IPS-15b (cell line): ENCODE results near the gene WASL.

ENCODE experiments used
- H3K27me3 ChIP-seq: one replicate; pipeline ENCODE4 v1.6.1; 2013; ENCODE audit warnings: low read length; ENCODE audit not compliant: control insufficient read depth, insufficient read depth
- H3K36me3 ChIP-seq: one replicate; pipeline ENCODE4 v1.6.1; 2013; ENCODE audit warnings: low read length; ENCODE audit not compliant: control insufficient read depth, insufficient read depth
- H3K4me1 ChIP-seq: one replicate; pipeline ENCODE4 v1.6.1; 2013; ENCODE audit warnings: mild to moderate bottlenecking, low read length; ENCODE audit not compliant: control insufficient read depth, insufficient read depth
- H3K4me3 ChIP-seq: one replicate; pipeline ENCODE4 v1.5.1; 2013; ENCODE audit warnings: low read depth, low read length
- H3K9ac ChIP-seq: one replicate; pipeline ENCODE4 v1.6.1; 2013; ENCODE audit warnings: low read depth, mild to moderate bottlenecking, low read length
- H3K9me3 ChIP-seq: one replicate; pipeline ENCODE4 v1.6.1; 2013; ENCODE audit warnings: mild to moderate bottlenecking, low read length; ENCODE audit not compliant: control insufficient read depth, insufficient read depth

WASL gene

DNA sequence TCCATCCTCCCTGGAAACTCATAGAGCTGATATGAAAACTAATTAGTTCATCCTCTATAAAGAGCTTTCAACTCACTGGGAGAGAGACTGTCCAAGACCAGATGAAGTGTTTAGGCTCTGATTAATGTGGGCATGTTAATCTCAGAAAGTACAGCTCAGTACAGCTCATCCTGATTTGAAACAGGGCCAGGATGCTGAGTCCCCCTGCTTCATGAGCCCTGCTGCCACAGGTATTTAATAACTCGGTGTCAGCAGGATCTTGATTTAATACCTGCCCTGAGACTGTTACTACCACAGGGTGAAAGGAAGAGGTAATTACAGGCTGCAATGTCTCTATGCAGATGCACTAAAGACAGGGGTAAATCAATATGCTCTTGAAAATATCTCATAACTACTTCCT lies 82.3 kb downstream of the WASL start:
- no peak overlapping the region for H3K4me3 ChIP-seq
- no peaks in the 10 kb centered on the region for H3K9me3 ChIP-seq
- H3K27me3 ChIP-seq = no peaks in the 10 kb centered on the region
- H3K9ac ChIP-seq = no peak overlapping the region
- peaks cover 8% of the 10 kb centered on the region for H3K4me1 ChIP-seq
- H3K36me3 ChIP-seq = no peaks in the 10 kb centered on the region

DNA sequence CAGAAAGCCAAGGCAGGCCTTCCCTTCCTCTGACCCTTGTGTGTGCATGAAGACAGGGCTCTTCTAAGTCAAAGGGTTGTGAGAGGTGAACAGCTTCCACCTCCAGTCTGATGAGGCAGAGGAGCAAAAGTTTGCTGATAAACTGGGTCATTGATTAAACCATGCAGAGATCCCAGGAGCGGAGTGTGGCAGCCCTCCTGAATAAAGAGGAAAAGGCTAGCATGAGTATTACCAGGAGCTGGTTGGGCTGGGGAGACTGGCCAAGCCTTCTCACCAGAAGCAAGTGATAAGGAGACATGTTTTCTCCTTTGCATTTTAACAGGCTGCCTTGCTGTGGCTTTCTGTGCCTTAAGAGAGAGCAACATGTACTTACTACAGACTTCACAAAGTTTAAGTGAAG lies 82.9 kb downstream of the WASL start:
- Histone ChIP-seq H3K9me3 (no peaks in the 10 kb centered on the region), H3K9ac (no peak overlapping the region), H3K36me3 (no peaks in the 10 kb centered on the region), H3K4me1 (peaks cover 8% of the 10 kb centered on the region), H3K4me3 (no peak overlapping the region), H3K27me3 (no peaks in the 10 kb centered on the region)

DNA sequence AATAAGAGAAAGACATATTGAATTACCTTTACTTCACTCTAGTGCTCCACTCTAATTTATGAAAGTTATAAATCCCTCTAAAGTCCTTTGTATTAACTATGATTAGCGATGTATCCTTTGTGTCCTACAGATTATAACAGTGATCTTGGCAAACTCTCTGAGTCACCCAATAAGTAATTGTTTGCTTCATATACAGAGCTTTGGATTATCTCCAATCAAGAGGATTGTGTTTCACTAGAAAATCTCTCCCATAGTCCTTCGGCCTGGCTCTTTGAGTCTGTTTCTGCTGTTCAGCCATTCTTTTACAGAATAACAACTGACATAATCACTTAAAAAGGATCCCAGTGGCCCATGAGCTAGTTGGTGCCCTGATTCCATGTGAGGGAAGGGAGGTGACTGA lies 83.6 kb downstream of the WASL start:
- Histone ChIP-seq H3K4me3 (no peak overlapping the region), H3K36me3 (no peaks in the 10 kb centered on the region), H3K9ac (no peak overlapping the region), H3K27me3 (no peaks in the 10 kb centered on the region), H3K9me3 (no peaks in the 10 kb centered on the region), H3K4me1 (peaks cover 8% of the 10 kb centered on the region)

DNA sequence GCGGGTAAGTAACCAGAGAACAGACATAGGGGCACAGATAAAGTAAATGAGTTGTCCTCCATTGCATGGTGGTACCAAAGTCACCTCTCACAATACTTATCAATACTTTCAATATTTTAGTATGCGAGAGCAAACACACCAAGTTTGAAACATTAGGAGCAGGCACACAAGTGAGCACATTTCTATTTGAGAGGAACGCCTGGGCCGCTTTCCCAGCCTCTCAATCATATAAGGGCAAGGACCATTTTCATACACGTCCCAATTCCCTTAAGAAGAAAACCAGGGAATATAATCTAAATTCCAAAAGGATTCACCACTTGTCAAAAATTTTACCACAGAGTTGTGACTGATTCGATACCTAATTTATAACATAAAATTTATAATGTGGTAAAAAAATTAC lies 85.6 kb downstream of the WASL start:
- Histone ChIP-seq H3K36me3 (no peaks in the 10 kb centered on the region), H3K9ac (no peak overlapping the region), H3K9me3 (no peaks in the 10 kb centered on the region), H3K27me3 (no peaks in the 10 kb centered on the region), H3K4me3 (no peak overlapping the region), H3K4me1 (peaks cover 3% of the 10 kb centered on the region)

GRCh38 chr7:123662755-123663154 lies 86.0 kb downstream of the WASL start:
- H3K27me3 ChIP-seq = no peaks in the 10 kb centered on the region
- H3K9me3 ChIP-seq = no peaks in the 10 kb centered on the region
- H3K4me3 ChIP-seq = no peak overlapping the region
- no peak overlapping the region for H3K9ac ChIP-seq
- H3K4me1 ChIP-seq = peaks cover 3% of the 10 kb centered on the region
- H3K36me3 ChIP-seq = no peaks in the 10 kb centered on the region

- Histone ChIP-seq H3K27me3 (no peaks in the 10 kb centered on the region), H3K9me3 (no peaks in the 10 kb centered on the region), H3K9ac (no peak overlapping the region), H3K4me1 (peaks cover 3% of the 10 kb centered on the region), H3K36me3 (no peaks in the 10 kb centered on the region), H3K4me3 (no peak overlapping the region)
Observed at GRCh38 chr7:123662293-123662692, 86.5 kb downstream of the WASL start.

DNA sequence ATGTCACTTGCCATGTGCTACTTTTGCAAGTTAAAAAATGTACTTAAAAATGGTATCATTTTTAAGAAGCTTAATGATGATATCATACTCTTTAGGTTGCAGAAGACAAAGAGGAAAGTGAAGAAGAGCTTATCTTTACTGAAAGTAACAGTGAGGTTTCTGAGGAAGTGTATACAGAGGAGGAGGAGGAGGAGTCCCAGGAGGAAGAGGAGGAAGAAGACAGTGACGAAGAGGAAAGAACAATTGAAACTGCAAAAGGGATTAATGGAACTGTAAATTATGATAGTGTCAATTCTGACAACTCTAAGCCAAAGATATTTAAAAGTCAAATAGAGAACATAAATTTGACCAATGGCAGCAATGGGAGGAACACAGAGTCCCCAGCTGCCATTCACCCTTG lies 87.0 kb downstream of the WASL start:
- H3K4me1 ChIP-seq = peaks cover 3% of the 10 kb centered on the region
- no peaks in the 10 kb centered on the region for H3K36me3 ChIP-seq
- H3K9ac ChIP-seq = no peak overlapping the region
- H3K9me3 ChIP-seq = no peaks in the 10 kb centered on the region
- no peak overlapping the region for H3K4me3 ChIP-seq
- H3K27me3 ChIP-seq = no peaks in the 10 kb centered on the region

DNA sequence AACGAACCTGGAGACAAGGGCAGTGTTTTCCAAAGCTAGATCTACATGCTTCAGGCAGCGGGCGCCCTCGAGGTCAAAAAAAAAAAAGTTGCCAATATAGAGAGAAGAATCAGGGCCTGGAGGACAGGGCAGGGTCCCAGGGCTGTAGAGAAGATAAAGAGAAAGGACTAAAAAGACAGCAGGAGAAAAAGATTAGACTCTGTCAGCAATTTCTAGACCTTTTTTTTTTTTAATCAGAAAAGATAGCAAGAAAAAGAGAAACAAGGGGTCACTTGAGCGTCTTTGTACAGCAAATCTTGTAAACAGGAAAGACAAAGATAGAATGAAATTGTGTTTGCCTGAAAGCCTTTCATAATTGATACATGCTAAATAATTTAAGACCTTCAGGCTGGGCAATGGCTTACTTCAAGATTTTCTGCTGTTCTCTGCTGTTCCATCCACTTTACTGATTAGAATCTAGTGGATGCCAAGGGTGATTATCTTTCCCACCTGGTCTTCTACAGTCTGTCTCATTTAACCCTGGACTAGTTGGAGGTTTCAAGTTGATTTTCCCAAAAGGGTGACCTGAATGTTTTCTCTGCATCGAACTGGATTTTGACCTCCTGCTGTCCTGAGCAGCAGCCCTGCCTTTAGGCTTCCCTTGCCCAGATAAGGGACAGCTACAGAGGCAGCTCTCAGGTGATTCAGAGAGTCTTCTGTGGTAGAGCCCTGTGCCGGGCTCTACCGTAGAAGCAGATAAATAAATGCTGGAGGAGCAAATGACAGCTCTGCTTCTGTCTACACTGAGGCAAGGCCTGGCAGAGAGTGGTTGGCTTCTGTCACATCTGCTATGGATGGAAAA lies 88.1 kb downstream of the WASL start:
- H3K4me3 ChIP-seq = no peak overlapping the region

DNA sequence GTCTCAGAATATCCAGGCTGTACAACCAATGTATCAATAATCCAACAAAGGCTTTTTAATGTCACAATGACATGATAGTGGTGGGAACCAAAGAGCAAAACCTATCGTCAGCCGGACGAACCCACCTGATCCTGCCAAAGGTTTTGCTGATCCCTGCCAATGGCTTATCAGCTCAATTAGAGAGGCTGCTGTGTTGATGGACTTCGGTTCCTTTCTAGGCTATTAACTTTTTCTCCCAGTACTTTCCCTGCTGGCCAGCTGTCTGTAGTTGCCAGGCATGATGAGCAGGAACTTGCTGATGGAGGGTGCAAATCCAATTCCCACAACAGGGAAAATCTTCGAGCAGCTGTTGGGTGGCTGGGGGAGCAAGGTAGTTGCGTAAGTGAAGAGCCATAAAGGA lies 90.8 kb downstream of the WASL start:
- Histone ChIP-seq H3K4me1 (peaks cover 2% of the 10 kb centered on the region), H3K36me3 (no peaks in the 10 kb centered on the region), H3K27me3 (no peaks in the 10 kb centered on the region), H3K9me3 (no peaks in the 10 kb centered on the region), H3K9ac (no peak overlapping the region), H3K4me3 (no peak overlapping the region)

More for the DNA sequence above, 88.1 kb downstream of the WASL start:
- H3K36me3 ChIP-seq = no peaks in the 10 kb centered on the region
- H3K9ac ChIP-seq = no peak overlapping the region
- H3K9me3 ChIP-seq = no peaks in the 10 kb centered on the region
- H3K27me3 ChIP-seq = no peaks in the 10 kb centered on the region
- peaks cover 3% of the 10 kb centered on the region for H3K4me1 ChIP-seq

DNA sequence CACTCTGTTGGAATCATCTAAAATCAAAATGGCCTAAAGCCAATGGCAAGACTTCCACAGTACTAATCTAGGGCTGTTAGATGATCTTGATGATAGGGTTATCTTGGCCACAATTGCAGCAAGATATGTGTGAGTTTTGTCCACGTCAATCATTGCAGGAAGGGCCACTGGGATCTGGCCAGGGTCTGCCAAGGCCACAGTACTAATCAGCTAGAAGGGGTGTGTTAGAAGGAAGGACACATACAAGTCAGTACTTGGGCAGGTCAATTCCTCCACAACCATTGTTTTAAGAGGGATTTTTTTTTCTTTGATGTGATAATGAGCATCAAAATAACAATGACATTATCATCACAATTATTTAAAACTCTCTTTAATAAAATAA lies 91.5 kb downstream of the WASL start:
- H3K36me3 ChIP-seq = no peaks in the 10 kb centered on the region
- no peak overlapping the region for H3K9ac ChIP-seq
- no peaks in the 10 kb centered on the region for H3K9me3 ChIP-seq
- no peaks in the 10 kb centered on the region for H3K27me3 ChIP-seq
- no peak overlapping the region for H3K4me3 ChIP-seq
- H3K4me1 ChIP-seq = no peaks in the 10 kb centered on the region

DNA sequence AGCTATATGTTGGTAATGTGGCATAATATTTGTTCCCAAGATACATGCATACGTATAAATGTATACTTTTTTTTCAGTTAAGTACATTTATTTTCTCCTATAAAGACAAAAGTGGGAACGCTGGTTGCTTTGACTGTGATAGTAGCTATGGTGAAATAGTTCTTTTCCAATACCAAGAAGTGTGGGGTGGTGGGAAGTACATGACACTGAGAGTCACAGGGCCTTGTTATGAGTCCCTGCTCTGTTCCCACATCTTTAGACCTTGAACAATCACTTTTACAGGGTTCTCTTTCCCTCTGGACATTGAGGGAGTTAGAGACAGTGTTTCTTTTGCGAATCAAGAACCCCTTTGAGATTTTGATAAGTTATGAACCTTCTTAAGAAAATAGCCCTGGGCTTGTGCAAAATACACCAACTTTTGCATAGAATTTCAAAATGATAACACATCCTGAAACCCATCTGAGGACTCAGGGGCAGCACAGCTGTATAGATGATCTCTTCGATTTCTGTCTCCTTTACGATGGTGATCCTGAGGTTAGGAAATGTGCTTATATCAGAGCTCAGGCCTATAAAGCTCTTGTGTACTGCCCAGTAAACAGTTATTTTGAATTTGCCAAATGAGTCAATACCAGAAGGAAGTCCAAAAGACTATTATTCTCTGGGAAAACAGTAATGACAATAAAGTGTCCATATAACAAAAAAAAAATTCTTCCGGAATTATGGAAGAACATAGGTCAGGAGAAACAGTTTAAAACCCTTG lies 92.1 kb downstream of the WASL start:
- no peaks in the 10 kb centered on the region for H3K4me1 ChIP-seq
- no peaks in the 10 kb centered on the region for H3K9me3 ChIP-seq
- H3K36me3 ChIP-seq = no peaks in the 10 kb centered on the region
- H3K4me3 ChIP-seq = no peak overlapping the region
- no peak overlapping the region for H3K9ac ChIP-seq
- H3K27me3 ChIP-seq = no peaks in the 10 kb centered on the region

DNA sequence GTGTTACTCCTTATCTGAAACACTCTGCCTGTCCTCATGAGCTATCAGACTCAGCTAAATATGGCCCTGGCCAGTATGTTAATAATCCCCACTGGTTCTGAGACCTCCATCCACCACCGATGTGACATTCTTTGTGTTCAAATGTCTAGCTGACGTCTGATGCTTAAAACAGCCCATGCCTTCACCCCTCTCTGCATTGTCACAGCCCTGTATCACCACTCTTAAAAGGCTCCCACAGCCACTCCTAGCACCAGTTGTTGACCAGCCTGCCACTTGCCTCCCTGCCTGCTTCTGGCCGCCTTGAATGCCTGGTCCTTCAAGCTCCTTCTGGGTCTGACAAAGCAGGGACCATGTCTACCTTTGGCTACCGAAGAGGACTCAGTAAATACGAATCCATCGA lies 93.2 kb downstream of the WASL start, which contains the start of gene LMOD2:
Gene LMOD2, plus strand, starts transcription at position 253 of the 400 bp plus-strand sequence. Its CDS starts 98 bp downstream, at position 351.
- H3K36me3 ChIP-seq = no peaks in the 10 kb centered on the region
- H3K4me1 ChIP-seq = no peaks in the 10 kb centered on the region
- no peaks in the 10 kb centered on the region for H3K9me3 ChIP-seq
- H3K9ac ChIP-seq = no peak within 1 kb of the TSS
- H3K27me3 ChIP-seq = no peaks in the 10 kb centered on the region
- no peak within 1 kb of the TSS for H3K4me3 ChIP-seq
